ENCODE measurements around the gene THADA. TPM values are rescaled to one million over a fixed set of nuclear protein-coding genes. Genes with fewer than 3 reads are reported as not detected.

The THADA gene
- total RNA-seq, 3 donors from 2014 or later (not counting 1 experiment from before 2014, with no cell fraction given), result 34.1 to 35.7 (median 35.3) TPM

GRCh38 chr2:43266711-43267111 is 329.1 kb downstream of the THADA start:
- no peak overlapping the region for H3K27ac Mint-ChIP-seq

DNA sequence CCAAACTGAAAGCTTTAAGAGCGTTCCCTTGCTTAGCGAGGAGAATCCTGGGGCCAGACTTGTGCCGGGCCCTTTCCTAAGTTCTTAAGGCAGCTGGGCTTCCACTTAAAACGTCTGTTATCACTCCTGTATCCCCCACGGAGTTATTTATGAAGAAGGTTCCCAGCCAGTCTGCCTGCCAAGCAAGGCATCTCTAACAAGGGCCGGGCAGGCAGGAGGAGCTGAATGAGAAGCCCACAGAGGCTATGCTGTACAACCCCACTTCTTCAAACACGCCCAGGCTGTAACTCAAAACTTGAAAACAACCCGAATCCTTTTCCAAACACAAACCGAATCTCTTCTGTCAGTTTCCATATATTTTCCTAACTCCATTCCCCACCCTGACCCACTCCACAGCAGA is 330.4 kb downstream of the THADA start:
- Mint-ChIP-seq H3K27ac (no peak overlapping the region), H3K36me3 (no peaks in the 10 kb centered on the region), H3K9me3 (no peaks in the 10 kb centered on the region), H3K4me1 (peaks cover 5% of the 10 kb centered on the region in 2 donors), H3K4me3 (no peak overlapping the region), H3K27me3 (ENCODE audit: low read depth in 2 of 2) (no peaks in the 10 kb centered on the region)
- Histone ChIP-seq H3K9me3 (ENCODE audit: control insufficient read depth, insufficient read depth, low read length) (no peaks in the 10 kb centered on the region), H3K4me3 (ENCODE audit: low read length) (no peak overlapping the region), H3K36me3 (ENCODE audit: control insufficient read depth, insufficient read depth, low read length) (peaks cover 5% of the 10 kb centered on the region), H3K27me3 (ENCODE audit: control insufficient read depth, insufficient read depth, low read length) (no peaks in the 10 kb centered on the region), H3K27ac (ENCODE audit: low read length) (no peak overlapping the region), H3K4me1 (ENCODE audit: control insufficient read depth, insufficient read depth, low read length) (no peaks in the 10 kb centered on the region)
- ATAC-seq (no peak), DNase-seq (no peak)
- intact Hi-C loops (cut with micrococcal nuclease), result no loop called here
- TF ChIP-seq, protein P1, sequence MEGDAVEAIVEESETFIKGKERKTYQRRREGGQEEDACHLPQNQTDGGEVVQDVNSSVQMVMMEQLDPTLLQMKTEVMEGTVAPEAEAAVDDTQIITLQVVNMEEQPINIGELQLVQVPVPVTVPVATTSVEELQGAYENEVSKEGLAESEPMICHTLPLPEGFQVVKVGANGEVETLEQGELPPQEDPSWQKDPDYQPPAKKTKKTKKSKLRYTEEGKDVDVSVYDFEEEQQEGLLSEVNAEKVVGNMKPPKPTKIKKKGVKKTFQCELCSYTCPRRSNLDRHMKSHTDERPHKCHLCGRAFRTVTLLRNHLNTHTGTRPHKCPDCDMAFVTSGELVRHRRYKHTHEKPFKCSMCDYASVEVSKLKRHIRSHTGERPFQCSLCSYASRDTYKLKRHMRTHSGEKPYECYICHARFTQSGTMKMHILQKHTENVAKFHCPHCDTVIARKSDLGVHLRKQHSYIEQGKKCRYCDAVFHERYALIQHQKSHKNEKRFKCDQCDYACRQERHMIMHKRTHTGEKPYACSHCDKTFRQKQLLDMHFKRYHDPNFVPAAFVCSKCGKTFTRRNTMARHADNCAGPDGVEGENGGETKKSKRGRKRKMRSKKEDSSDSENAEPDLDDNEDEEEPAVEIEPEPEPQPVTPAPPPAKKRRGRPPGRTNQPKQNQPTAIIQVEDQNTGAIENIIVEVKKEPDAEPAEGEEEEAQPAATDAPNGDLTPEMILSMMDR (IDR thresholded peaks at IDR 0.05), result no peak
- 97% methylated on average over 9 of the region's 9 CpGs for WGBS (ENCODE audit: insufficient coverage)

More at GRCh38 chr2:43266711-43267111, 329.1 kb downstream of the THADA start:
- Mint-ChIP-seq H3K27me3 (ENCODE audit: low read depth in 2 of 2) (no peaks in the 10 kb centered on the region), H3K4me3 (no peak overlapping the region), H3K36me3 (no peaks in the 10 kb centered on the region), H3K4me1 (peaks cover 5 to 6% of the 10 kb centered on the region in 2 donors), H3K9me3 (no peaks in the 10 kb centered on the region)
- WGBS (ENCODE audit: insufficient coverage), result 54% methylated on average over 4 of the region's 4 CpGs
- no peaks in the 10 kb centered on the region for H3K4me1 ChIP-seq (ENCODE audit: control insufficient read depth, insufficient read depth, low read length)
- TF ChIP-seq, protein P1 (IDR thresholded peaks at IDR 0.05), result no peak
- no peaks in the 10 kb centered on the region for H3K9me3 ChIP-seq (ENCODE audit: control insufficient read depth, insufficient read depth, low read length)
- peaks cover 5% of the 10 kb centered on the region for H3K36me3 ChIP-seq (ENCODE audit: control insufficient read depth, insufficient read depth, low read length)
- no peaks in the 10 kb centered on the region for H3K27me3 ChIP-seq (ENCODE audit: control insufficient read depth, insufficient read depth, low read length)
- H3K27ac ChIP-seq (ENCODE audit: low read length), result no peak overlapping the region
- H3K4me3 ChIP-seq (ENCODE audit: low read length), result no peak overlapping the region
- no peak for ATAC-seq
- intact Hi-C loops (cut with micrococcal nuclease), result no loop called here
- DNase-seq, result no peak

DNA sequence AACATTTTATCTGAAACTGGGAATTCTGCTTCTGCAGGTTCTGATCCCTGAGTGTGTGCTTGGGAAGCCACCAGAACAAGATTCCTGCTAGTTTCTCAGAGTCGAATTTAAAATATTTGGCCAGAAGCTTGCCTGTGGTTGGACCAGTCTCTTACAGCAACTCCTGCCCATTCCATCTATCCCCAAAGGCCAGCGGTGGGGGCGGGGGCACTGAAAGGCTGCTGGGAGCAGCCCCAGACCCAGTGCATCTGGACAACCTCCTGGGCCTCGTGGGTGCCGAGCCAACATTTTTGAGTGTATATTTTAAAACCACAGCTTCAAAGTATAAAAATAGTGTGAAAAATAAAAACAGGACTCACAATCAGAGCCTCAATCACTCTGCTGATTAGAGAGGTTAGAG is 330.8 kb downstream of the THADA start:
- no peak for ATAC-seq
- no peaks in the 10 kb centered on the region for H3K27me3 ChIP-seq (ENCODE audit: control insufficient read depth, insufficient read depth, low read length)
- Mint-ChIP-seq H3K9me3 (no peaks in the 10 kb centered on the region), H3K4me3 (no peak overlapping the region), H3K4me1 (peaks cover under 1 to 5% of the 10 kb centered on the region in 2 donors), H3K36me3 (no peaks in the 10 kb centered on the region), H3K27me3 (ENCODE audit: low read depth in 2 of 2) (no peaks in the 10 kb centered on the region), H3K27ac (no peak overlapping the region)
- intact Hi-C loops (cut with micrococcal nuclease), result no loop called here
- H3K9me3 ChIP-seq (ENCODE audit: control insufficient read depth, insufficient read depth, low read length), result no peaks in the 10 kb centered on the region
- H3K36me3 ChIP-seq (ENCODE audit: control insufficient read depth, insufficient read depth, low read length), result peaks cover 5% of the 10 kb centered on the region
- TF ChIP-seq, protein P1 (IDR thresholded peaks at IDR 0.05), result no peak
- DNase-seq, result no peak
- 96% methylated on average over 4 of the region's 5 CpGs for WGBS (ENCODE audit: insufficient coverage)
- H3K4me1 ChIP-seq (ENCODE audit: control insufficient read depth, insufficient read depth, low read length), result no peaks in the 10 kb centered on the region
- no peak overlapping the region for H3K27ac ChIP-seq (ENCODE audit: low read length)
- no peak overlapping the region for H3K4me3 ChIP-seq (ENCODE audit: low read length)

DNA sequence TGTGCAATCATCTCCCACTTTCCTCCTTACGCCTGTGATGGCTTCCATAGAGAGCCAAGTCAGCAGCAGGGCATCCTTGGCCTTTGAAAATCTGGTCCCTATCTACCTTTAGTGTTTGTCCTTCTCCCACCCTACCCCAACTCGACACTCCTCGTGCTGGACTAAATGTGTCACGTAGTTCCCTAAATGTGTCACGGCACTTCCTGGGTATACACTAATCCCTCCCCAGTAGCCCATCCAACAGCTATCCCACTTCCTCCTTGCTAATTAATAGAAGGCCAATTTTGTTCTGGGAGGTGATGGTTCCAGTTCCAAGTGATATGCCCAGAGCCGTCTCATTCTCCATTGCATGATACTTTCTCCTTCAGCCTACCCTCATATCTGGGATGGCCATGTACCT is 332.9 kb downstream of the THADA start:
- Histone ChIP-seq H3K4me3 (ENCODE audit: low read length) (no peak overlapping the region), H3K4me1 (ENCODE audit: control insufficient read depth, insufficient read depth, low read length) (no peaks in the 10 kb centered on the region), H3K9me3 (ENCODE audit: control insufficient read depth, insufficient read depth, low read length) (no peaks in the 10 kb centered on the region), H3K36me3 (ENCODE audit: control insufficient read depth, insufficient read depth, low read length) (peaks cover 2% of the 10 kb centered on the region), H3K27ac (ENCODE audit: low read length) (no peak overlapping the region), H3K27me3 (ENCODE audit: control insufficient read depth, insufficient read depth, low read length) (no peaks in the 10 kb centered on the region)
- no peaks in the 10 kb centered on the region for H3K9me3 Mint-ChIP-seq
- DNase-seq (no peak), ATAC-seq (no peak)
- no peaks in the 10 kb centered on the region for H3K4me1 Mint-ChIP-seq
- H3K36me3 Mint-ChIP-seq, result no peaks in the 10 kb centered on the region
- WGBS (ENCODE audit: insufficient coverage), result 93% methylated on average over 4 of the region's 6 CpGs
- intact Hi-C loops (cut with micrococcal nuclease), result no loop called here
- H3K4me3 Mint-ChIP-seq, result no peak overlapping the region
- TF ChIP-seq, protein P1 (IDR thresholded peaks at IDR 0.05), result no peak
- H3K27ac Mint-ChIP-seq, result no peak overlapping the region
- H3K27me3 Mint-ChIP-seq (ENCODE audit: low read depth in 2 of 2), result no peaks in the 10 kb centered on the region

Data from natural killer cell (primary cell).